GM10266 (cell line): ENCODE results near the gene RABGGTB.
"Not testable (repeated sequence)": the region's sequence is repeated elsewhere in the genome, so short reads cannot be mapped to it uniquely, and the experiment has no call there.

ENCODE experiments used
- DNase-seq: peaks from one replicate; pipeline ENCODE4 v3.0.0; 2012; ENCODE audit errors: extremely low spot score
- CTCF ChIP-seq: IDR thresholded peaks from 2 replicates; pipeline ENCODE4 v1.5.1; 2012; ENCODE audit warnings: mild to moderate bottlenecking, low read depth; ENCODE audit not compliant: control insufficient read depth, insufficient read depth; ENCODE audit errors: missing control alignments

RABGGTB gene

DNA sequence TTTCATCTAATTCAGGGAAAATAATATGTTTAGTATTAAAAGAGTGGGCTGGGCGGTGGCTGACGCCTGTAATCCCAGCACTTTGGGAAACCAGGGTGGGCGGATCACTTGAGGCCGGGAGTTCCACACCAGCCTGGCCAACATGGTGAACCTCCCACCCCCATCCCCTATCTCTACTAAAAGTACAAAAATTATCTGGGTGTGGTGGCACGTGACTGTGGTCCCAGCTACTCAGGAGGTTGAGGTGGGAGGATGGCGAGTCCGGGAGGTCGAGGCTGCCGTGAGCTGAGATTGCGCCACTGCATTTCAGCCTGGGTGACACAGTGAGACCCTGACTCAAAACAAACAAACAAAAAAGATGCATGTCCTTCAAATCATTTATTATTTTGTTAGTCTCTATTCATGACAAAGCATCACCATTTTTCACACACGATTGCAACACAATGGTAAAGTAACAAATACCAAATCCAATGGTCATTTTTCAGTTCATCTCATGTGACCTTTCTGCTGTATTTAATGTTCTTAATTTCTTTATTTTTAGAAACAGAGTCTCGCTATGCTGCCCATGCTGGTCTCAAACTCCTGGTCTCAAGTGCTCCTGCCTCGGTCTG lies 11.7 kb downstream of the RABGGTB start:
- DNase-seq: no peak
- TF ChIP-seq CTCF: no peak

DNA sequence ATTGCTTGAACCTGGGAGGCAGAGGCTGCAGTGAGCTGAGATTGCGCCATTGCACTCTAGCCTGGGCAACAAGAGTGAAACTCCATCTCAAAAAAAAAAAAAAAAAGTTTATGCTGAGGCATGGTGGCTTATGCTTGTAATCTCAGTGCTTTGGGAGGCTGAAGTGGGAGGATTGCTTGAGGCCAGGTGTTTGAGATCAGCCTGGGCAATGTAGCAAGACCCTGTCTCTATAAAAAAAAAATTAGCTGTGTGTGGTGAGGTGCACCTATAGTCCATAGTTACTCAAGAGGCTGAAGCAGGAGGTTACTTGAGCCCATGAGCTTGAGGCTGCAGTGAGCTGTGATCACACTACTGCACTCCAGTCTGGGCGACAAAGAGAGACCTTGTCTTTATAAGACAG lies 15.4 kb downstream of the RABGGTB start:
- DNase-seq: not testable (repeated sequence)

DNA sequence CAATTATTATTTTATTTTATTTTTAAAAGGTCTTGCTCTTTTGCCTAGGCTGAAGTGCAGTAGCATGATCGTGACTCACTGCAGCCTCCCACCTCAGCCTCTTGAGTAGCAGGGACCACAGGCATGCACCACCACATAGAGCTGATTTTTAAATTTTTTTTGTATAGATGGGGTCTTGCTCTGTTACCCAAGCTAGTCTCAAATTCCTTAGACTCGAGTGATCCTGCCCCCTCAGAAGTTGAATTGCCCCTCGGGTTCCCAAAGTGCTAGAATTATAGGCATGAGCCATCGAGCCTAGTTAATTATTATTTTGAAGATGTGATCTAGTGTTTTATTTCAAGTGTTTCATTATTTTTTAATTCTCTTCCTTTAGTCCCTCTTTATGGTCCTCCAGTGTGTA lies 22.9 kb downstream of the RABGGTB start:
- TF ChIP-seq CTCF: no peak

GRCh38 chr1:75810113-75810512 lies 24.1 kb downstream of the RABGGTB start:
- DNase-seq: not testable (repeated sequence)

More for the DNA sequence above, 22.9 kb downstream of the RABGGTB start:
- DNase-seq: no peak

- no peak for DNase-seq
- no peak for TF ChIP-seq CTCF
These were observed 25.3 kb downstream of the RABGGTB start for GRCh38 chr1:75811211-75811981.

DNA sequence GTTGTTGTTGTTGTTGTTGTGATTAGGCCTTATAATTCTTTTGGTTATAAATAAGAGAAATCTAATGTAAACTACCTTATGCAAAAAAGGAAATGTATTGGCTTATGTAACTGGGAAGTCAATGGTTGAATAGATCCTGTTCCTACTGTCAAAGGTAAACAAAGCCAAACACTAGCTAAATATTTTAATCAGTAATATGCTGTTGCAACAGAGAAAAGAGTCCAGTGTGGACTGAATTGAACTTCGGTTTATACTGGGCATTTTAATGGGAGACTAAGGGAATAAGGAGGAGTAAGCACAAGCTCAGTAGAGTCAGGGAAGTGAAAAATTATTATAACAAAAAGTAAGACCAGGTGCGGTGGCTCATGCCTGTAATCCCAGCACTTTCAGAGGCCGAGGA lies 26.0 kb downstream of the RABGGTB start:
- TF ChIP-seq CTCF: no peak
- no peak for DNase-seq

DNA sequence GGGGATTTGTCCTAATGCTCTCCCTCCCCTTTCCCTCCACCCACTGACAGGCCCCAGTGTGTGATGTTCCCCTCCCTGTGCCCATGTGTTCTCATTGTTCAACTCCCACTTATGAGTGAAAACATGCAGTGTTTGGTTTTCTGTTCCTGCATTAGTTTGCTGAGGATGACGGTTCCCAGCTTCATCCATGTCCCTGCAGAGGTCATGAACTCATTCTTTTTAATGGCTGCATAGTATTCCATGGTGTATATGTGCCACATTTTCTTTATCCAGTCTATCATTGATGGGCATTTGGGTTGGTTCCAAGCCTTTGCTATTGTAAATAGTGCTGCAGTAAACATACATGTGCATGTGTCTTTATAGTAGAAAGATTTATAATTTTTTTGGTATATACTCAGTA lies 37.5 kb downstream of the RABGGTB start:
- DNase-seq: not testable (repeated sequence)

GRCh38 chr1:75836528-75837100 lies 50.6 kb downstream of the RABGGTB start:
- no peak for DNase-seq
- TF ChIP-seq CTCF: no peak
